A375 (cell line): ENCODE data around the gene ZNF787. TPM values are rescaled to one million over a fixed set of nuclear protein-coding genes. Genes with fewer than 3 reads are reported as not detected.

Experiments
- small RNA-seq: library from RNA; depleted of rRNA; stranded (forward); fragments of <200 nt; gene quantifications from one replicate; pipeline ENCODE3, GENCODE V24; 2014
- total RNA-seq: library from RNA; depleted of rRNA; stranded (reverse); fragments of >200 nt; shearing (Covaris generic); gene quantifications from 2 replicates; pipeline ENCODE4 v1.2.3, GENCODE V29; 2014; rRNA removed

Gene ZNF787
- 60.7 and 64.4 TPM in 2 replicates for total RNA-seq

DNA sequence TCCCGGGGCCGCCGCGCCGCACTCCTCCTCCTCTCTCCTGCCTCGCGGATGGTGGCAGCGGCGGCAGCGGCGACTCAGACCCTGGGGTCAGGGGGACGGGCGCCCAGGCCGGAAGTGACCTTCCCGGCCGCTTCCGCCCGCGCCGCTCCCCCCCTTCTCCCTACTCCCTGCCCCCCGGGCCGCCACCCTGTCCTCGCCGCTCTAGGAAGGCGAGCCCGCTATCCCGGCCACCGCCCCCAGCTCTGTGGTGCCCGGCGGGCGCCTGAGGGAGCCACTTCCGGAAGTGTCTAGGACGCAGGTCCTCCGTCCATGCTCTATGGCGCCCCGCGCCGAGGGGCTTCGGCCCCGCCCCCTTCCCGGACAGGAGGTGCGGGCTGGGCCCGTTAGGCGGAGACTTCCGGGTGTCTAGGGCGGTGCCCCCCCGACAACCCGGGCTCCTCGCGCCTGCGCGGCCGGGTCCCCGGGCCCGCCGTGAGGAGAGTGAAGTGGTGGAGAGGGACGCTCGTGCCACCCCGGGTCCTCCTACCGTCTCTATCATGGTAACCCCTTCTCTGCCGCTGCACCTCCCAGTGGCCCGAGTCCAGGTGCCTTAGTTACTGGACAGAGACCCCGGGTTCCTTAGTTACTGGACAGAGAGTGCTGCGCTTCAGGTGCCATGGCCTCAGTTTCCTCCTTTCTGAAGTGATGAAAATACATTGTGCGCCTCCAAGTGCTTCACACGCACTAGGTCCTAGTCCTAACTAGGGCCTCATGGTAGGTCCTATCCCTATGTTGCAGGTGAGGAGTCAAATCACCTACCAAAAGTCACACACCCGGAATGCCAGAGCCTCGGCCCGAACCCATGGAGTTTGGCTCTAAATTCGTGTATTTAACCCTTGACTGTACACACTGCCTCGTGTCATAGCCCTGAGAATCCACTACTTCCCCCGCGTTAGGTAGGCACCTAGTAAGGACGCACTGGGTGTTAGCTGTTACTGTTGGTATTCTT lies at the start of gene ZNF787:
TSS of gene ZNF787 (minus strand) at position 116 of the 988 bp plus-strand sequence. CDS start 18,078 bp downstream, outside the sequence.

GRCh38 chr19:56140583-56141416 lies 19.7 kb upstream of the ZNF787 start, which contains the start of gene ZNF444:
Gene ZNF444, plus strand, starts transcription at chr19:56141287. Its CDS starts 5,625 bp downstream, at chr19:56146912.

Small RNA genes lying within 50 kb of the gene (small RNA-seq; reads per million reads assigned to genes)
- not detected for gene AC024580.2
- not detected for gene RF00019

Other genes with a start within 250 kb of the ZNF787 start
- not detected in 2 replicates for gene NLRP13, start 189.0 kb downstream of the ZNF787 start, total RNA-seq
- not detected in 2 replicates for gene NLRP8, start 173.5 kb downstream of the ZNF787 start, total RNA-seq
- 0.03 and 0.04 TPM in 2 replicates for gene NLRP5, start 134.5 kb downstream of the ZNF787 start, total RNA-seq
- gene ZNF444, start 20.0 kb upstream of the ZNF787 start, total RNA-seq, result 20.4 and 24.2 TPM in 2 replicates
- not detected in 2 replicates for gene GALP, start 54.7 kb upstream of the ZNF787 start, total RNA-seq
- not detected in 2 replicates for gene ZSCAN5B, start 76.5 kb upstream of the ZNF787 start, total RNA-seq
- not detected in 2 replicates for gene ZSCAN5C, start 81.0 kb upstream of the ZNF787 start, total RNA-seq
- gene EDDM13, start 151.5 kb upstream of the ZNF787 start, total RNA-seq, result not detected in 2 replicates
- gene ZSCAN5A, start 193.5 kb upstream of the ZNF787 start, total RNA-seq, result 11.4 and 11.6 TPM in 2 replicates